Stimulated activated CD8-positive, alpha-beta memory T cell treated with anti-CD3 and anti-CD28 coated beads, Interleukin-2, amount 100 ng/mL, for 48 hours (primary cell): ENCODE measurements around the gene NEK6.
A peak's percentile ranks its signal among the peaks of the same experiment; 100 is the strongest.
"Not testable (repeated sequence)": the region's sequence is repeated elsewhere in the genome, so short reads cannot be mapped to it uniquely, and the experiment has no call there.

Source experiments
- DNase-seq, 2 donors: peaks; one replicate each; pipeline ENCODE4 v3.0.0-alpha.2; 2020; ENCODE audit warnings: low read depth in 2 of 2

NEK6 gene

DNA sequence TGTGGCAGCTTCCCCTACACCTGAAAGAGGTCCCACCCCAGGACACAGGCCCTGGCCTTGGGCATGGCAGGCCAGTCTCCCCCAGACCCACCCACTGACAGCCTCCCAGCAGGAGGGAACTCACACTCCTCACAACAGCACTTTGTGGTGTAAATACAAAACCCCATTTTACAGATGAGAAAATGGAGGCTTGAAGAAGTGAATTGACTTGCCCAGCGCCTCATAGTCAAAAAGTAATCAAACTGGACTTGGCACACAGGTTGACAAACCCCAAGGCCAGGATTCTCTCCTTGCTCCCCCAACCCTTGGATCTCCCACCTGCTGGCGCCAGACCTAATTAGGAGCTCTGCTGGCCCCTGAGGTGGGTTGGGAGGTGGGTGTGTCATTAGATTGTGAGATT is 29.2 kb upstream of the NEK6 start:
- no peak for DNase-seq

DNA sequence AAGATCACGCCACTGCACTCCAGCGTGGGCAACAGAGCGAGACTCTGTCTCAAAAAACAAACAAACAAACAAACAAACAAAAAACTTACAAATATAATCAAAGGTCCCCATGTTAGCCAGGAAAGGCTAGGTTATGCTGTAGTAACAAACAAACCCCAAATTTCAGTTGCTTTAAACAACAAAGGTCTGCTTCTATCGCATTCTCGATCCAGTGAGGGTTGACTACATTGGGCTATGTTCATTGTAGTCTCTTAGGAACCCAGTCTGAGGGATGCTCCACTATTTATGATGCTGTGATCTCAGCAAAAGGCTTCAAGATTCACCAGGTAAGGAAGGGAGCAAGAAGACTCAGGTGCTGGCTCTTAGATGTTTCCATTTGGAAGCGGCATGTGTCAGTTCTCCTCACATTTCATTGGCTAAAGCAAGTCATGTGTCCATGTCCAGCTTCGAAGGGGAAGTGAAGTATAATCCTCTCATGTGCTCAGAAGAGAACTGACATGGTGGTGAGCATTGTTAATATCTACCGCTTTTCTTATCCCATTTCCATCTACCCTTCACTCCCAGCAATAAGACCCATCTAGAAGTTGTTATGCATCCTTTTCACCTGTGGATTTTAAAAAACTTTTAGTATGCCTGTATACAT is 26.5 kb upstream of the NEK6 start:
- no peak for DNase-seq

- no peak for DNase-seq
Observed at GRCh38 chr9:124238546-124239140, 19.1 kb upstream of the NEK6 start.

GRCh38 chr9:124239249-124240073 is 18.3 kb upstream of the NEK6 start:
- DNase-seq = no peak

DNA sequence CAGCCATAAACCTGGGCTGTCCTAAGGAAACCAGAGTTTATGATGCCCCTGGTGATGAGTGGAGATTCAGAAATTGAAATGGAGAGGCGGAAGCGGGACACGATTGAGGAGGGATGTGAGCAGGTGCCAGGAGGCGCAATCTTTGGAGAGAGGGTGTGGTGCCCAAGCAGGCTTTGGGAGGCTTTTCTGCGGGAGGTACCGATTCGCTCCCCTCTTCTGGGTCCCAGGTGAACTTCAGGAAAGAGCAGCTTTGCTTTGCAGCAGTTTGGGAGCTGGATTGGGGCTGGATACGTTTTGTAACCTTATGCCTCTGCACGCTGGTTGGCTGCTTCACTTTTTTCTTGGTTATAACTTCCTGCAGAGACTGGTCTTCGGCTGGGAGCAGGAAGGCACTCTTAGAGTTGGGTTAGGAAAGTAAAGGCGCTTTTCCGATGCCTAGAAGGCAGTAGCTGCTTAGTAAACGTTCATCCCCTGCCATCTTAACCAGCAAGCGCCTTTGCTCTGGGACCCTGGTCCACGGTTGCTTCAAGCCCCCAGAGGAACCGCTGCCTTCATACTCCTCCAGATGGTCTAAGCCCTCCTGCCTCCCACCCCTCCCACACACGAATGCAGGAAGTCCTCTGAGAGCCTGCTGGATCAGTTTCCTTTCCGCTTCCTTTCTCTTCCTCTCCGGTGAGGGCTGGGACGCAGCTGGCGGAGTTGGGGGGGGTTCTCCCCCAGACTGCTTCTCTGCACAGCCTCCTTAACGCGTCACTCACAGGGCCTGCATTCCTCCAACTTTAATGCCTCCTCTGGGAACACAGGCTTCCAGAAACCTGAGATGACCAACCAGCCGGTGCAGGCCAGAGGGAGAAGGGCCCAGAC is 15.2 kb upstream of the NEK6 start:
- DNase-seq = no peak

- not testable (repeated sequence) for DNase-seq
Observed at GRCh38 chr9:124247393-124247792, 10.4 kb upstream of the NEK6 start.

DNA sequence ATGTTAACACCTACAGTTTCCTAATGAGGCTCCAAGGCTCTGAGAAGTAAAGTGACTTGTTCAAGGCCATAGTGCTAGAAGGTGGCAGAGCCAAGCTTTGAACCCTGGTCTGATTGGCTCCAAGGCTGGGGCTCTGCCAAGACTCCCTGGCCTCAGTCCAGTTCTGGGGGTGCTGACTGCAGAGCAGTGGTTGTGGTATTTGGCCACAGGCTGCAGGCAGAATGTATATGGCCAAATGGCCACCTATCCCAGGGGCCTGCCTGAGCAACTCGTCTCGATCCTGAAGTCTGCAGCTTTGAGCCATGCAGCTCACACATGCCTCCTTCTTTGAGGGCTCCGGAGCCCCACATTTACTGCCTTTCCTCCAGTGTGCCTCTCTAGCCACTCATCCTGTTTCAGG is 9.7 kb upstream of the NEK6 start:
- no peak for DNase-seq

DNA sequence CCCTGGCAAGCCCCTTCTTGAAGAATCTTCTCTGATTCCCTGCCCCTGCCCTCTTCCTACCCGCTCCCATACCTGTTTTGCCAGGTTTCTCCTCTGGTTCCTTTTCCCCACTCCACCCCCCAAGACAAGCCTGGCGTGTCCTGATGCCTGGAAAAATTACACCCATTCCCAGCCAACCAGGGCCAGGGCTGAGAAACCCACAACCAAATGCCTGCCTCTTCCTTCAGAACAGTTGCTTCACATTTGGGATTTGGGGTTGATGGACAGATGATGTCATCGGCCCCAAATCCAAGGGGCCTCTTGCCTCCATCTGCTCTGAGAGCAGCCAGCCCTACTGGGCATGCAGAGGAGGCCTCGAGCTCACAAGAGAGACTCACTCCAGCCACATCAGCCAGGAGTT is 8.8 kb upstream of the NEK6 start:
- DNase-seq = no peak

DNA sequence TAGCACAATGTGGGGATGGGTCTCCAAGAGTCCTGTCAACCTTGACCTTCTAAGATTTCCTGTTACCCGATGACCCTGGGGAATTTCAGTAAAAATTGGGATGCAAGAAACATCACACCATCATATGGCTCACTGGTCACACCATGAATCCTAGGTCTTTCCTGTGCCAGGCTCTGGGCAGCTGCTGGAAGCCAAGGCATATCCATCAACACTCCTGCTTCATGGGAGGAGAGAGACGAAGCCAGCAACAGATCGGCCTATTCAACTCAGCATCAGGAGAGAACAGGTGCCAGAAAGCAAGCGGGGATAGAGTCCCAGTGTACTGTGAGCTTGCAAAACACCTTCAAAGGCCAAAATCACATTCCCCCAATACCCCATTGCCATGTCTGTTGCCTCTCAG is 6.5 kb upstream of the NEK6 start:
- DNase-seq = no peak

- no peak for DNase-seq
Observed at GRCh38 chr9:124251605-124252378, 6.0 kb upstream of the NEK6 start.

GRCh38 chr9:124252878-124253277 is 4.9 kb upstream of the NEK6 start:
- DNase-seq = not testable (repeated sequence)

- DNase-seq = peak in 1 of 2 donors; percentile 45
Observed at GRCh38 chr9:124254261-124254682, 3.5 kb upstream of the NEK6 start.

- no peak for DNase-seq
Observed at GRCh38 chr9:124255222-124255621, 2.5 kb upstream of the NEK6 start.

DNA sequence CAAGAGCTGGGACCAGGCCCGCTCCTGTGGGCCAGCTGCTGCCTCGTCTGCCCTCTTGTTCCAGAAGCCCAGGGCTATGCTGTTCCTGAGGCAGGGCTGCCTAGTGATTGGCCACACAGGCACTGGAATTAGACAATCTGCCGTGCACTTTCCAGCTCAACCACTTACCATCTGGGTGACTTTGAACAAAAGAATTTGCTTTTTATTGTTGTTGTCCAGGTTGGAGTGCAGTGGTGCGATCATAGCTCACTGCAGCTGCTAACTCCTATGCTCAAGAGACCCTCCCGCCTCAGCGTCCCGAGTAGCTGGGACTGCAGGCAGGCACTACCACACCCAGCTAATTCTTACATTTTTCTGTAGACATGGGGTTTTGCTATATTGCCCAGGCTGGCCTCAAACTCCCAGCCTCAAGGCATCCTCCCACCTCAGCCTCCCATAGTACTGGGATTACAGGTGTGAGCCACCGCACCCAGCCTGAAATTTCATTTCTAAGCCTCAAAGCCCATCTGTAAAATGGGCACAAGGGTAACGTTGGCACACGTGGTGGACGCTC is 1.2 kb upstream of the NEK6 start:
- no peak for DNase-seq

GRCh38 chr9:124257070-124257843 is 492 bp upstream of the NEK6 start:
- DNase-seq = no peak

DNA sequence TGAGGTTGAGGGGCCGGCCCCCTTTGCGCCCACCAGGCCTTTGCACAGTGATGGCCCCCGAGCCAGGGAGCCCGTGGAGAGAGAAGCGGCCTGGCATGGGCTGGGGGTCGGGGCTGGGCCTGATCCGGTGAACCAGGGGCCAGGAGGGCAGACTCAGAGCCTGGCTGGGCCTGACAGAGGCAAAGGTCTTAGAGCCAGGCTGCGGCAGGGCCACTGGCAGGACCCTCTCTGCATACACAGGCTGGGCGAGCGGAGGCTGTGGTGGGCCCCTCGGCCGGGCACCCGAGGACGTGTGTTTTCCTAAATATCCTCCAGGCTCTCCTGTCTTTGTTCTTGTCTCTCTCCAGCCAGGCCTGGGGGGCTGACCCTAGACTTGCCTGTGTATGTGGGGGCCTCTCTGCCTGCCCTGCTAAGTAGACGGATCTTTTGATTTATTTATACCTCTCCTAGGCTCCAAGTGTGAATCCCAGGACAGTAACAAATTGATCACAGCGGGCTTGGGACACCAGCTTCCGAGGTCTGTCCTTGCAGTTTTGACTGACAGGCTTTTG is 933 bp downstream of the NEK6 start:
- no peak for DNase-seq

- DNase-seq = no peak
Observed at GRCh38 chr9:124259158-124259808, 1.5 kb downstream of the NEK6 start.

- DNase-seq = no peak
Observed at GRCh38 chr9:124260769-124261603, 3.2 kb downstream of the NEK6 start.
